ENCODE measurements around the gene PPCDC.

Gene PPCDC

DNA sequence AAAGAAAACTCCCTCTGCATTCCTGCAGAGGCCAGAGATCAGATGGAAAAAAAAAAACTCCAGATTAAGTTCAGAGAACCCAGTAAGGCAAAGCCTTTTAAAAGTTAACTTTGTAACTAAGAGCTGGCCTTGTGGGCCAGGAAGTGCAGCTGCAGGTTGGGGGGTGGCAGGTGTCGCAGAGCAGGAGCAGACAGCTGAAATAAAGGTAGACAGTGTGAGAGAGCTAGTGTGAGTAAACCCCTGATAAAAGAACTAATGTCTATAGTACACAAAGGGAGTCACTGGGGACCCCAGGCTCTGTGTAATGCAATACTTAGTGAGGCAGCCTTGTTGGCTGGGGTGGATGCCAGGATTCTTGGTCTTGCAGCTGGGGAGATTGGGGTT, 42.1 kb downstream of the PPCDC start:
- Histone ChIP-seq H3K27me3 (ENCODE audit: insufficient read depth, low read length, poor library complexity) (no peaks in the 10 kb centered on the region), H3K36me3 (ENCODE audit: control insufficient read depth, insufficient read depth, low read length) (no peaks in the 10 kb centered on the region), H3K79me2 (ENCODE audit: control insufficient read depth, insufficient read depth, low read length) (no peaks in the 10 kb centered on the region), H3K56ac (ENCODE audit: low read length) (no peak overlapping the region), H3K9ac (ENCODE audit: low read length) (no peak overlapping the region), H3K4me1 (ENCODE audit: control insufficient read depth, low read depth, low read length) (no peaks in the 10 kb centered on the region), H3K27ac (ENCODE audit: low read depth, low read length) (peak overlapping the region; percentile 45), H2AK5ac (ENCODE audit: low read length) (no peak overlapping the region), H2BK15ac (replicated peaks; ENCODE audit: low read depth) (no peak overlapping the region), H3K79me1 (ENCODE audit: low read length) (no peaks in the 10 kb centered on the region), H3K23ac (ENCODE audit: low read length) (no peak overlapping the region), H3K4ac (ENCODE audit: low read depth, low read length) (no peak overlapping the region), H4K5ac (ENCODE audit: low read length) (no peak overlapping the region), H2BK5ac (ENCODE audit: low read length) (no peak overlapping the region), H3K18ac (ENCODE audit: low read length) (no peak overlapping the region), H3K4me2 (ENCODE audit: low read length) (no peak overlapping the region), H4K8ac (ENCODE audit: low read depth, low read length) (no peak overlapping the region), H2BK120ac (ENCODE audit: low read depth, low read length) (no peak overlapping the region), H3K4me3 (ENCODE audit: low read length) (no peak overlapping the region)
- WGBS (ENCODE audit: extremely low coverage, insufficient coverage, low lambda C conversion rate): no CpG with 5 or more reads among the region's 1 CpG
- peak; percentile 23 for DNase-seq

GRCh38 chr15:75065851-75066509, 42.6 kb downstream of the PPCDC start:
- Histone ChIP-seq H3K27me3 (ENCODE audit: insufficient read depth, low read length, poor library complexity) (no peaks in the 10 kb centered on the region), H3K4me3 (ENCODE audit: low read length) (no peak overlapping the region), H2BK15ac (replicated peaks; ENCODE audit: low read depth) (no peak overlapping the region), H3K36me3 (ENCODE audit: control insufficient read depth, insufficient read depth, low read length) (no peaks in the 10 kb centered on the region), H2BK120ac (ENCODE audit: low read depth, low read length) (no peak overlapping the region), H4K8ac (ENCODE audit: low read depth, low read length) (no peak overlapping the region), H3K56ac (ENCODE audit: low read length) (no peak overlapping the region), H3K4ac (ENCODE audit: low read depth, low read length) (no peak overlapping the region), H2AK5ac (ENCODE audit: low read length) (no peak overlapping the region), H3K79me2 (ENCODE audit: control insufficient read depth, insufficient read depth, low read length) (no peaks in the 10 kb centered on the region), H3K4me1 (ENCODE audit: control insufficient read depth, low read depth, low read length) (no peaks in the 10 kb centered on the region), H4K5ac (ENCODE audit: low read length) (no peak overlapping the region), H3K18ac (ENCODE audit: low read length) (no peak overlapping the region), H3K79me1 (ENCODE audit: low read length) (no peaks in the 10 kb centered on the region), H2BK5ac (ENCODE audit: low read length) (no peak overlapping the region), H3K27ac (ENCODE audit: low read depth, low read length) (peak overlapping the region; percentile 45), H3K9ac (ENCODE audit: low read length) (no peak overlapping the region), H3K4me2 (ENCODE audit: low read length) (no peak overlapping the region), H3K23ac (ENCODE audit: low read length) (no peak overlapping the region)
- peak; percentile 76 for DNase-seq
- no CpG with 5 or more reads among the region's 6 CpGs for WGBS (ENCODE audit: extremely low coverage, insufficient coverage, low lambda C conversion rate)

- Histone ChIP-seq H3K27ac (ENCODE audit: low read depth, low read length) (no peak overlapping the region), H3K23ac (ENCODE audit: low read length) (no peak overlapping the region), H4K5ac (ENCODE audit: low read length) (no peak overlapping the region), H3K4me2 (ENCODE audit: low read length) (no peak overlapping the region), H3K4me3 (ENCODE audit: low read length) (no peak overlapping the region), H2AK5ac (ENCODE audit: low read length) (no peak overlapping the region), H2BK5ac (ENCODE audit: low read length) (no peak overlapping the region), H3K18ac (ENCODE audit: low read length) (no peak overlapping the region), H3K36me3 (ENCODE audit: control insufficient read depth, insufficient read depth, low read length) (no peaks in the 10 kb centered on the region), H3K79me2 (ENCODE audit: control insufficient read depth, insufficient read depth, low read length) (no peaks in the 10 kb centered on the region), H3K4ac (ENCODE audit: low read depth, low read length) (no peak overlapping the region), H3K9ac (ENCODE audit: low read length) (no peak overlapping the region), H3K27me3 (ENCODE audit: insufficient read depth, low read length, poor library complexity) (no peaks in the 10 kb centered on the region), H3K4me1 (ENCODE audit: control insufficient read depth, low read depth, low read length) (no peaks in the 10 kb centered on the region), H3K79me1 (ENCODE audit: low read length) (no peaks in the 10 kb centered on the region), H3K56ac (ENCODE audit: low read length) (no peak overlapping the region), H4K8ac (ENCODE audit: low read depth, low read length) (no peak overlapping the region), H2BK120ac (ENCODE audit: low read depth, low read length) (no peak overlapping the region), H2BK15ac (replicated peaks; ENCODE audit: low read depth) (no peak overlapping the region)
- no peak for DNase-seq
- no CpG with 5 or more reads among the region's 3 CpGs for WGBS (ENCODE audit: extremely low coverage, insufficient coverage, low lambda C conversion rate)
These were observed 43.9 kb downstream of the PPCDC start for GRCh38 chr15:75067123-75067830.

- no peak overlapping the region for H3K56ac ChIP-seq (ENCODE audit: low read length)
- no peak overlapping the region for H4K5ac ChIP-seq (ENCODE audit: low read length)
- H3K27me3 ChIP-seq (ENCODE audit: insufficient read depth, low read length, poor library complexity): no peaks in the 10 kb centered on the region
- no peak overlapping the region for H3K18ac ChIP-seq (ENCODE audit: low read length)
- no peak overlapping the region for H3K27ac ChIP-seq (ENCODE audit: low read depth, low read length)
- no peak overlapping the region for H3K9ac ChIP-seq (ENCODE audit: low read length)
- H3K4me3 ChIP-seq (ENCODE audit: low read length): no peak overlapping the region
- H3K79me1 ChIP-seq (ENCODE audit: low read length): no peaks in the 10 kb centered on the region
- no peak overlapping the region for H3K4ac ChIP-seq (ENCODE audit: low read depth, low read length)
- no peaks in the 10 kb centered on the region for H3K36me3 ChIP-seq (ENCODE audit: control insufficient read depth, insufficient read depth, low read length)
- no peak overlapping the region for H2BK120ac ChIP-seq (ENCODE audit: low read depth, low read length)
- no peak overlapping the region for H4K8ac ChIP-seq (ENCODE audit: low read depth, low read length)
- no peak overlapping the region for H2BK5ac ChIP-seq (ENCODE audit: low read length)
- H3K4me2 ChIP-seq (ENCODE audit: low read length): no peak overlapping the region
- no peaks in the 10 kb centered on the region for H3K79me2 ChIP-seq (ENCODE audit: control insufficient read depth, insufficient read depth, low read length)
- no peak for DNase-seq
- no peak overlapping the region for H2AK5ac ChIP-seq (ENCODE audit: low read length)
- no peak overlapping the region for H2BK15ac ChIP-seq (replicated peaks; ENCODE audit: low read depth)
- H3K23ac ChIP-seq (ENCODE audit: low read length): no peak overlapping the region
- H3K4me1 ChIP-seq (ENCODE audit: control insufficient read depth, low read depth, low read length): no peaks in the 10 kb centered on the region
These were observed 45.4 kb downstream of the PPCDC start for GRCh38 chr15:75068748-75069147.

DNA sequence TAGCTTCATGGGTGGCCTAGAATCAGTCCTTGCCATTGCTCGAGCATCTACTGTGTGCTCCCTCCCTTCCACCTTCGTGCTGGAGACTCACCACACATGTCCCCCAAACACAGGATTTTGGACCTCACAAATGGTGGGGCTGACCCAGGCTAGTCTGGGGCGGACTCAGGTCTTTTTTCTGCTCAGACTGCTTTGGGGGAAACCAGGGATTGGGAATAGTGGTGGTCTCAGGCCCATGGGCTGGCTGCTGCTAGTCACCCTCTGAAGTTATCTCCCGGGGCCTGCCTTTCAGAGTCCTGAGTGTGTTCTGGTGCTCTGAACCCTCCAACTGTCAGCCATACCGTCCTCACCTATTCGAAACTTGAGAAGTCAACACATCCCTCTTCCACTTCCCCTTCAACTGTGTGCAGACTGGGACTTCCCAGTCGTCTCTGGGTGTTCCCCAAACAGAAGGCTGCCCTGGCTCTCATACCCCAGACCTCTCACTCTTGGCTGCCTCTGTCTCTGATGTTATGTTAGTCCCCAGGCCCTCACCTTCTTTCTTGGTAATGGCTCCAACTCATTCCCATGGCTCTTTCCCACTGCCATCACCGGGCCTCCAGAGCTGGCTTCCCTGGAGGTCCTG, 46.0 kb downstream of the PPCDC start:
- Histone ChIP-seq H3K4me2 (ENCODE audit: low read length) (no peak overlapping the region), H4K5ac (ENCODE audit: low read length) (no peak overlapping the region), H2BK5ac (ENCODE audit: low read length) (no peak overlapping the region), H3K36me3 (ENCODE audit: control insufficient read depth, insufficient read depth, low read length) (no peaks in the 10 kb centered on the region), H3K79me1 (ENCODE audit: low read length) (no peaks in the 10 kb centered on the region), H3K4me3 (ENCODE audit: low read length) (no peak overlapping the region), H2BK120ac (ENCODE audit: low read depth, low read length) (no peak overlapping the region), H2BK15ac (replicated peaks; ENCODE audit: low read depth) (no peak overlapping the region), H3K4me1 (ENCODE audit: control insufficient read depth, low read depth, low read length) (no peaks in the 10 kb centered on the region), H3K23ac (ENCODE audit: low read length) (no peak overlapping the region), H3K79me2 (ENCODE audit: control insufficient read depth, insufficient read depth, low read length) (no peaks in the 10 kb centered on the region), H3K4ac (ENCODE audit: low read depth, low read length) (no peak overlapping the region), H3K18ac (ENCODE audit: low read length) (no peak overlapping the region), H3K56ac (ENCODE audit: low read length) (no peak overlapping the region), H3K27me3 (ENCODE audit: insufficient read depth, low read length, poor library complexity) (no peaks in the 10 kb centered on the region), H3K27ac (ENCODE audit: low read depth, low read length) (no peak overlapping the region), H4K8ac (ENCODE audit: low read depth, low read length) (no peak overlapping the region), H2AK5ac (ENCODE audit: low read length) (no peak overlapping the region), H3K9ac (ENCODE audit: low read length) (no peak overlapping the region)
- no peak for DNase-seq
- no CpG with 5 or more reads among the region's 8 CpGs for WGBS (ENCODE audit: extremely low coverage, insufficient coverage, low lambda C conversion rate)

All from mesendoderm (in vitro differentiated cells).